ENCODE measurements around the gene PIGB. TPM values are rescaled to one million over a fixed set of nuclear protein-coding genes. Genes with fewer than 3 reads are reported as not detected.

Gene PIGB
- total and polyA plus RNA-seq, 9 donors, result 5.6 to 13.5 (median 9.7) TPM

DNA sequence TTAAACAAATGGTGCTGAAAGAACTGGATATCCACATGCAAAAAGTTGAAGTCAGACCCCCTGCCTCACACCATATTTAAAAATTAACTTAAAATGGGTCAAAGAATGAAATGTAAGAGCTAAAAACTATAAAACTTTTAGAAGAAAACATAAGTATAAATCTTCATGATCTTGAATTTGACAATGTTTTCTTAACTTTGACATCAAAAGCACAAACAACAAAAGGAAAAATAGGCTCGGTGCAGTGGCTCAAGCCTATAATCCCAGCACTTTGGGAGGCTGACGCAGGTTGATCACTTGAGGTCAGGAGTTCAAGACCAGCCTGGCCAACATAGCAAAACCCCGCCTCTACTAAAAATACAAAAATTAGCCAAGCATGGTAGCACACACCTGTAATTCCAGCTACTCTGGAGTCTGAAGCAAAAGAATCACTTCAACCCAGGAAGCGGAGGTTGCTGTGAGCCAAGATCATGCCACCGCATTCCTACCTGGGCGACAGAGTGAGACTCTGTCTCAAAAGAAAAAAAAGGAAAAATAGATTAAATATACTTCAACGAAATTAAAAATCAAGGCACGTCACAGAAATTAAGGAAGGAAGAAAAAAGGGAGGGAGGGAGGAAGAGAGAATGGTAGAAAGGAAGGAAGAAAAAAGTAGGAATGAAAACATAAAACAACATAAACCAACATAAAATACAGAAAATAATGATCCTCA, 30.9 kb upstream of the PIGB start:
- 93 to 96% (median 94%) methylated on average over 8 of the region's 8 CpGs for WGBS, 3 donors

DNA sequence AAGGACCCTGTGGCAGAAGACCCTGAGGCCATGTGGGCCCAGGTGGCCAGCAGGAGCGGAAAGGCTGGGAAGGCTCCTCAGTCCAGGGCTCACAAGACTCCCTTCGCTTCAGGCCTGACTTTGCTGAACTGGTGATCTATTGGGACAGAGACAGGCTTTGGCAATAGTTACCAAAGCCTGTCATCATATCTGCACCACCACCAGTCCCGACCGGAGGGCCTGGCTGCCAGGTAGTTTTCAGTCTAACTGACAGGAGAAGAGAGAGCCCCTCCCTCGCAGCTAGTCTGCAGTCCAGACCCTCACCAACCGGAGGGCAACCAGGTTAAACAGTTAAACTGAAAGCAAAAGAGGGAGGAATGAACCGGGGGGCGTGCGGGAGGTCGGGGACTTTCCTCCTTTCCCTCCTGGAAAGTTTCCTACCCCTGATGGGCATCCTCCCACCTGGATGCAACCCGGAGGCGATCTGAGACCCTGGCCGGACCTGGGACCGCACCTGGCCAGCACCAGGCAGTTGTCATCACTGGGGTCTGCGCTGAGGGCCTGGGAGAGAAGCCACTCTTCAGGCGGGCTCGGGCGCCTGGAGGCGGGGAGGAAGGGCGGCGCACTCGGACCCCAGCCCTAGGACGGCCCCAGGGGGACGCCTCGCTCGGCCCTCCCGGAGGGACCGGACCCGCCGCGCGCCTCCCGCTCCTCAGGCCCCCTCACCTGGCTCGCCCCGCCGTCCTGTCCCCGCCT, 29.8 kb upstream of the PIGB start:
- Histone ChIP-seq H3K4me1 (ENCODE audit: insufficient read depth) (peaks cover 3% of the 10 kb centered on the region), H3K27ac (peak overlapping the region; percentile 42 to 80), H3K4me3 (peak overlapping the region; percentile 86), H3K9me3 (no peaks in the 10 kb centered on the region), H3K36me3 (no peaks in the 10 kb centered on the region), H3K27me3 (no peaks in the 10 kb centered on the region)
- intact Hi-C loops (cut with DNase I), result loop anchor here in 2 of 4 donors (5.0 to 10.0 kb wide), 2 partner anchors 64 to 77 kb away; no protein-coding TSS in a partner anchor
- DNase-seq, result peak in 3 of 5 donors; percentile 11 to 36 (median 35)
- TF ChIP-seq CTCF (IDR thresholded peaks at IDR 0.05) (no peak), EP300 (IDR thresholded peaks at IDR 0.05) (no peak), POLR2A (IDR thresholded peaks at IDR 0.05) (no peak)
- 1 to 4% (median 2%) methylated on average over 32 to 37 of the region's 37 CpGs for WGBS, 3 donors

More for the DNA sequence above, 30.9 kb upstream of the PIGB start:
- H3K27me3 ChIP-seq, result no peaks in the 10 kb centered on the region
- no peaks in the 10 kb centered on the region for H3K9me3 ChIP-seq
- no peak overlapping the region for H3K4me3 ChIP-seq
- intact Hi-C loops (cut with DNase I), result loop anchor here in 2 of 4 donors (5.0 to 10.0 kb wide), 2 partner anchors 63 to 76 kb away; no protein-coding TSS in a partner anchor
- TF ChIP-seq EP300 (IDR thresholded peaks at IDR 0.05), result no peak
- TF ChIP-seq POLR2A (IDR thresholded peaks at IDR 0.05), result no peak
- TF ChIP-seq CTCF (IDR thresholded peaks at IDR 0.05), result no peak
- no peaks in the 10 kb centered on the region for H3K36me3 ChIP-seq
- no peak for DNase-seq
- peaks cover 3% of the 10 kb centered on the region for H3K4me1 ChIP-seq (ENCODE audit: insufficient read depth)
- H3K27ac ChIP-seq, result no peak overlapping the region

DNA sequence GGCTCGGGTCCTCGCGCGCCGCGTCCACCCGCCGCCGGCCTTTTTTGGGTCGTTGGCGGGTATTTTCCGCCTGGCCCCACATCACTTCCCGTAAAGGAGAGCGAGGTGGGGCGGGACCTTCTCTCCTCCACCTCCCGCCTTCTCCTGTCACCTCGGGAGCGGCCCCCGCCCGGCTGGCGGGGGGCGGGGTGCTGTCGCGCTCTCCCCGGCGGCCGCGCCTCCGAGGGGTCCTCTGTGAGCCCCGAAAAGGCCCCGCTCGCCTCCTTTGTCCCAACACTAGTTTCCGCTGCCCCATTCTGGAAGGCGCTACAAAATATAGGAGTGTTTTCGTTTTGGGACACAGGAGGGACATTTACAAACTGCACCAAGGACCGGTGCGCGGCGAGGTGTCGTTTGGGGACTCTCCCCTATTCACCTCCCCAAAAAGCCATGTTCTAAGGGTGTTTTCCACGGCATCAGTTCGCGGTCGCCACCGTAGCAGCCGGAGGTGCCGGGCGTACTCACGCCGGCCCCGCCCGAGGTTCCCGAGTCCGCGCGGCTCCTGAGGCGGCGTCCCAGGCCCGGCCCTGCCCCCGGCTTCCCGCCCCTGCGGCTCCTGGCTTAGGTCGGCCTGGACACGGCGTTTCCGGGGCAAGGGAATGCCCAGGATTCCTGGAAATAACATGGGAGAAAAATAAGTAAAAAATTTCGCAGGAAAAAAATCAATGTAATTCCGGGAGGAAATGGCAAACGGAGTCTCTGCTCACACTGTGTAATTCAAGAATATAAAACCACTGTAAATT, 29.1 kb upstream of the PIGB start, which contains the start of gene RAB27A:
RAB27A (minus strand) TSS at position 68 of the 782 bp plus-strand sequence. CDS start 54,879 bp downstream, outside the sequence.
- peaks cover 3% of the 10 kb centered on the region for H3K4me1 ChIP-seq (ENCODE audit: insufficient read depth)
- DNase-seq, result peak; percentile 64 to 81 (median 71)
- TF ChIP-seq CTCF (IDR thresholded peaks at IDR 0.05) (no peak), POLR2A (IDR thresholded peaks at IDR 0.05) (no peak), EP300 (IDR thresholded peaks at IDR 0.05) (no peak)
- H3K36me3 ChIP-seq, result no peaks in the 10 kb centered on the region
- WGBS, 3 donors, result 0 to 1% (median 0%) methylated on average over 56 to 69 of the region's 69 CpGs
- intact Hi-C loops (cut with DNase I), result loop anchor here in 3 of 4 donors (2.0 to 10.0 kb wide), 4 partner anchors 65 to 78 kb away; no protein-coding TSS in a partner anchor
- H3K4me3 ChIP-seq, result peak within 1 kb of the TSS; percentile 86
- peak within 1 kb of the TSS; percentile 42 to 80 for H3K27ac ChIP-seq
- H3K27me3 ChIP-seq, result no peaks in the 10 kb centered on the region
- H3K9me3 ChIP-seq, result no peaks in the 10 kb centered on the region
